HCT116 (cell line): ENCODE measurements around the gene NDST3. TPM values are rescaled to one million over a fixed set of nuclear protein-coding genes. Genes with fewer than 3 reads are reported as not detected.

ENCODE experiments used
- ATAC-seq: fragments of 200-7000 bp; cut with Tn5 transposase; 2 replicates; pipeline ENCODE4 v1.9.1; 2020; ENCODE audit warnings: mild to moderate bottlenecking, moderate library complexity
- BruUV-seq: library from RNA; stranded (reverse); fragments of 400-500 nt; replicated peaks from 2 replicates; lab custom pipeline; 2021; lab: Mats Ljungman, UMichigan
- CTCF ChIA-PET: fragments of 300-600 bp; sonication (Branson Sonifier 250); formaldehyde crosslinking; loops from one replicate; lab custom pipeline; 2021; ENCODE audit warnings: antibody characterized with exemption; lab: Charles Lee
- POLR2A ChIA-PET: fragments of 300-600, 350-600 bp; sonication (Branson Sonifier 250); formaldehyde crosslinking; loops from one replicate; lab custom pipeline; 2021; ENCODE audit warnings: antibody characterized with exemption; lab: Charles Lee
- RAD21 ChIA-PET, 2 experiments: fragments of 300-600 bp; sonication (Branson Sonifier 250); formaldehyde crosslinking; loops; one replicate each; lab custom pipeline; 2023; ENCODE audit warnings: low total read pairs in 2 of 2; ENCODE audit not compliant: uncharacterized antibody in 2 of 2, unreplicated experiment in 2 of 2, low non-redundant PET in 1 of 2; lab: Charles Lee
- DNase-seq: peaks from one replicate; pipeline ENCODE4 v3.0.0-alpha.2; 2010; ENCODE audit warnings: low read depth, low spot score
- H2AFZ ChIP-seq: fragments of 200-600 bp; shearing (Covaris generic), sonication (generic); 2 replicates; pipeline ENCODE4 v1.6.1; 2017; ENCODE audit warnings: low read depth, mixed run types, mixed read lengths, antibody characterized with exemption, low read length; ENCODE audit not compliant: poor library complexity, severe bottlenecking
- H3K27ac ChIP-seq: 2 replicates; pipeline ENCODE4 v1.5.1; 2012; ENCODE audit warnings: low read depth, low read length
- H3K27me3 ChIP-seq: fragments of 200-600 bp; sonication (generic); 2 replicates; pipeline ENCODE4 v1.6.1; 2016; ENCODE audit warnings: mixed run types, low read length, mixed read lengths; ENCODE audit not compliant: insufficient read depth
- H3K36me3 ChIP-seq, 2 experiments: fragments of 200-500 bp in 1 of 2; fragments of 200-600 bp in 1 of 2; sonication (Bioruptor generic) in 1 of 2; sonication (generic) in 1 of 2; 2 replicates each; pipeline versions ENCODE4 v1.5.1 to v1.6.1; 2014 to 2016; ENCODE audit warnings: low read length in 2 of 2, inconsistent platforms in 1 of 2, mixed read lengths in 1 of 2, mixed run types in 1 of 2; ENCODE audit not compliant: insufficient read depth in 2 of 2, control insufficient read depth in 1 of 2
- H3K4me1 ChIP-seq, 2 experiments: fragments of 200-600 bp in 1 of 2; sonication (generic) in 1 of 2; 2 replicates each; pipeline versions ENCODE4 v1.5.1 to v1.6.1; 2012 to 2017; ENCODE audit warnings: low read length in 2 of 2, inconsistent platforms in 1 of 2, mild to moderate bottlenecking in 1 of 2, mixed read lengths in 1 of 2, mixed run types in 1 of 2, moderate library complexity in 1 of 2; ENCODE audit not compliant: insufficient read depth in 2 of 2, control insufficient read depth in 1 of 2
- H3K4me2 ChIP-seq: fragments of 200-600 bp; sonication (generic); 2 replicates; pipeline ENCODE4 v1.6.1; 2017; ENCODE audit warnings: mixed run types, low read length, mixed read lengths
- H3K4me3 ChIP-seq, 2 experiments: fragments of 200-600 bp in 1 of 2; sonication (generic) in 1 of 2; replicated peaks in 1 of 2; 2 replicates each; pipeline ENCODE4 v1.5.1; 2011 to 2016; ENCODE audit warnings: low read length in 2 of 2, control low read depth in 1 of 2, low read depth in 1 of 2, mild to moderate bottlenecking in 1 of 2, mixed read lengths in 1 of 2, mixed run types in 1 of 2
- H3K79me2 ChIP-seq: fragments of 200-600 bp; sonication (generic); 2 replicates; pipeline ENCODE4 v1.6.1; 2017; ENCODE audit warnings: mild to moderate bottlenecking, mixed run types, low read length, moderate library complexity, mixed read lengths; ENCODE audit not compliant: insufficient read depth
- H3K9ac ChIP-seq: fragments of 200-600 bp; sonication (generic); 2 replicates; pipeline ENCODE4 v1.6.1; 2016; ENCODE audit warnings: low read length, mixed read lengths
- H3K9me2 ChIP-seq: fragments of 200-600 bp; sonication (generic), shearing (Covaris generic); 2 replicates; pipeline ENCODE4 v1.6.1; 2017; ENCODE audit warnings: mixed run types, mild to moderate bottlenecking, moderate library complexity; ENCODE audit not compliant: insufficient read depth
- H3K9me3 ChIP-seq, 2 experiments: fragments of 200-500 bp in 1 of 2; fragments of 200-600 bp in 1 of 2; sonication (Bioruptor generic) in 1 of 2; sonication (generic) in 1 of 2; 2 replicates each; pipeline ENCODE4 v1.6.1; 2014 to 2017; ENCODE audit warnings: low read length in 2 of 2, mixed read lengths in 2 of 2, inconsistent platforms in 1 of 2, low read depth in 1 of 2, mild to moderate bottlenecking in 1 of 2, mixed run types in 1 of 2, moderate library complexity in 1 of 2; ENCODE audit not compliant: control insufficient read depth in 1 of 2, insufficient read depth in 1 of 2
- H4K20me1 ChIP-seq: fragments of 200-600 bp; sonication (generic), shearing (Covaris generic); 2 replicates; pipeline ENCODE4 v1.6.1; 2017; ENCODE audit warnings: mixed run types, mild to moderate bottlenecking, moderate library complexity; ENCODE audit not compliant: insufficient read depth
- ATF3 ChIP-seq: IDR thresholded peaks from 2 replicates; pipeline ENCODE4 v1.6.1; 2012
- EZH2 ChIP-seq: fragments of 200-600 bp; sonication (generic); IDR thresholded peaks from 2 replicates; pipeline ENCODE4 v1.6.1; 2017; ENCODE audit warnings: antibody characterized with exemption, mixed run types
- SRF ChIP-seq: IDR thresholded peaks from 2 replicates; pipeline ENCODE4 v1.6.1; 2012; ENCODE audit warnings: low read depth
- ZBTB33 ChIP-seq: IDR thresholded peaks from 2 replicates; pipeline ENCODE4 v1.6.1; 2011; ENCODE audit warnings: mild to moderate bottlenecking, low read length, moderate library complexity; ENCODE audit not compliant: insufficient replicate concordance; ENCODE audit errors: extremely low read depth
- intact Hi-C: fragments of 100-400 bp; cut with micrococcal nuclease; formaldehyde crosslinking; loops from 2 replicates; pipeline ENCODE4 v1.10.0; 2022
- total RNA-seq: library from RNA; stranded (reverse); gene quantifications from one replicate; pipeline ENCODE4 v1.2.1, GENCODE V29; 2021; ENCODE audit not compliant: unreplicated experiment

The NDST3 gene
- total RNA-seq, 1 experiment from 2014 or later: not detected

DNA sequence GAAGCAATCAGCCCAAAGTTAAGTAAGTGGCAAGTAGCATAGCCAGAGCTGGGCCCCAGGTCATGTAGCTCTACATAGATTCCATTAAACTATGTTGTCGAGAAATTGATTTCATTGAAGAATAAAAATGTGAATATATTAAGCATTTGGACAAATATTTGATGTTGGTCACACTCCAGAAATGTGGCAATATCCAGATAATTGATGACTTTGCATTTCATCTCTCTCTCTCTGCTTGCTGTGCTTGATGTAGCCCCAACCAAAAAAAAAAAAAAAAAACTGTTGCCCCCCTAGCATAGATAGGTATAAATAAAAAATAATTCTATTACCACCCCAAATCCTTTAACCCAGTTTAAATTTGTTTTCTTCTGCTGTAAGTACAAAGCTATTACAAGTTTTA lies 7.5 kb upstream of the NDST3 start:
- Histone ChIP-seq H3K9me2 (no peaks in the 10 kb centered on the region), H3K9me3 (no peaks in the 10 kb centered on the region), H3K27me3 (no peaks in the 10 kb centered on the region), H3K4me2 (no peak overlapping the region), H3K4me1 (no peaks in the 10 kb centered on the region), H3K79me2 (no peaks in the 10 kb centered on the region), H2AFZ (no peak overlapping the region), H3K36me3 (no peaks in the 10 kb centered on the region), H3K27ac (no peak overlapping the region), H3K9ac (no peak overlapping the region), H3K4me3 (no peak overlapping the region), H4K20me1 (no peaks in the 10 kb centered on the region)
- ChIA-PET RAD21 (no interaction called here), CTCF (no interaction called here), POLR2A (no interaction called here)
- ATAC-seq (no peak), DNase-seq (no peak)
- BruUV-seq: no TSS peak
- TF ChIP-seq ATF3: no peak
- TF ChIP-seq EZH2: no peak
- intact Hi-C loops: no loop called here

DNA sequence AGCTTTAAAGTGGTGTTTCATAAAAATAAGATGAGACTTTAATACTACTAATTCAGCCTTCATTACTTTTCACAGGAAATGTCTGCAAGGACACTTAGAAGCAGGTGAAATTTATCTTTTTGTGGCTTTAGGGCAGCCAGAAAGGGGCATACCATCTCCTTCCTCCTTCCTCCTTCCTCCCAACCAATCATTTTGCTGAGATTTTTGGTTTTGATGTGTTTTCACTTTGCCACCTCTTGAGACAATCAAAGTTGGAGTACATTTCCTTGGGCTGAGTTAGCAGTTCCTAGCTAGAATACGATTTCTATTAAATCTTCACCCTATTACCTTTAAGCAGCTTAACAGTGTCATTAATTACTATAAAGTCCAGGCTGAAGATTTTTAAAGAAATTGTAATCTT lies 5.1 kb upstream of the NDST3 start:
- Histone ChIP-seq H3K9me3 (no peaks in the 10 kb centered on the region), H3K4me3 (no peak overlapping the region), H4K20me1 (no peaks in the 10 kb centered on the region), H3K9ac (no peak overlapping the region), H2AFZ (no peak overlapping the region), H3K4me2 (no peak overlapping the region), H3K79me2 (no peaks in the 10 kb centered on the region), H3K36me3 (no peaks in the 10 kb centered on the region), H3K4me1 (peaks cover 5 to 12% of the 10 kb centered on the region in 2 experiments), H3K9me2 (no peaks in the 10 kb centered on the region), H3K27ac (no peak overlapping the region), H3K27me3 (no peaks in the 10 kb centered on the region)
- ChIA-PET POLR2A (no interaction called here), RAD21 (no interaction called here), CTCF (no interaction called here)
- TF ChIP-seq SRF (no peak), ZBTB33 (no peak)
- intact Hi-C loops: no loop called here
- ATAC-seq (no peak), DNase-seq (no peak)
- BruUV-seq: no TSS peak
